ENCODE results near the gene BCAS1.

DNA sequence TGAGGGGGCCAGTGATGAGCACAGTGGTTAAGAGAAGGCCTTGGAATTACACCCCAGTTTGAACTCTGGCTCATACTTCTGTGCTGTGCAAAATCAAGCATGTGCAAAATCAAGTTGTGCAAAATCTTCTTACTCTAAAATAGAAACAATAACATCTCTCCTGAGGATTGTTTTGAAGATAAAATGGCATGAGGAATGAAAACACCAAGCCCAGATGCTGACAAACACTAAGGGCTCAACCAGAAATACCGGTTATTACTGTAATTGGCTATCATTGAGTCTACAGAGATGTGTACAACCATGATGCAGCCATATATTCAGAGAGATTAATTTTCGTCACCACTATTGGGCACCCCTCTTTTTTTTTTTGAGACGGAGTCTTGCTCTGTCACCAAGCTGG, 5.9 kb upstream of the BCAS1 start:
- TF ChIP-seq MYC (IDR thresholded peaks at IDR 0.05; ENCODE audit: low read depth, low read length) (no peak), JUN (IDR thresholded peaks at IDR 0.05; ENCODE audit: borderline replicate concordance, insufficient read depth, insufficient read length, low read depth) (no peak), EZH2 (IDR thresholded peaks at IDR 0.05; ENCODE audit: borderline replicate concordance, low read depth, low read length, severe bottlenecking) (no peak), POLR2A (IDR thresholded peaks at IDR 0.05; ENCODE audit: low read depth, low read length) (no peak)
- TF ChIP-seq, protein P1, sequence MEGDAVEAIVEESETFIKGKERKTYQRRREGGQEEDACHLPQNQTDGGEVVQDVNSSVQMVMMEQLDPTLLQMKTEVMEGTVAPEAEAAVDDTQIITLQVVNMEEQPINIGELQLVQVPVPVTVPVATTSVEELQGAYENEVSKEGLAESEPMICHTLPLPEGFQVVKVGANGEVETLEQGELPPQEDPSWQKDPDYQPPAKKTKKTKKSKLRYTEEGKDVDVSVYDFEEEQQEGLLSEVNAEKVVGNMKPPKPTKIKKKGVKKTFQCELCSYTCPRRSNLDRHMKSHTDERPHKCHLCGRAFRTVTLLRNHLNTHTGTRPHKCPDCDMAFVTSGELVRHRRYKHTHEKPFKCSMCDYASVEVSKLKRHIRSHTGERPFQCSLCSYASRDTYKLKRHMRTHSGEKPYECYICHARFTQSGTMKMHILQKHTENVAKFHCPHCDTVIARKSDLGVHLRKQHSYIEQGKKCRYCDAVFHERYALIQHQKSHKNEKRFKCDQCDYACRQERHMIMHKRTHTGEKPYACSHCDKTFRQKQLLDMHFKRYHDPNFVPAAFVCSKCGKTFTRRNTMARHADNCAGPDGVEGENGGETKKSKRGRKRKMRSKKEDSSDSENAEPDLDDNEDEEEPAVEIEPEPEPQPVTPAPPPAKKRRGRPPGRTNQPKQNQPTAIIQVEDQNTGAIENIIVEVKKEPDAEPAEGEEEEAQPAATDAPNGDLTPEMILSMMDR (IDR thresholded peaks at IDR 0.05; ENCODE audit: extremely low read depth in 1 of 2, insufficient read depth in 1 of 2, low read depth in 1 of 2, low read length in 2 of 2) = no peak
- TF ChIP-seq, protein P2, sequence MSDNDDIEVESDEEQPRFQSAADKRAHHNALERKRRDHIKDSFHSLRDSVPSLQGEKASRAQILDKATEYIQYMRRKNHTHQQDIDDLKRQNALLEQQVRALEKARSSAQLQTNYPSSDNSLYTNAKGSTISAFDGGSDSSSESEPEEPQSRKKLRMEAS (IDR thresholded peaks at IDR 0.05; ENCODE audit: insufficient read depth, insufficient read length) = no peak
